ENCODE data around the gene IQCF2.

DNA sequence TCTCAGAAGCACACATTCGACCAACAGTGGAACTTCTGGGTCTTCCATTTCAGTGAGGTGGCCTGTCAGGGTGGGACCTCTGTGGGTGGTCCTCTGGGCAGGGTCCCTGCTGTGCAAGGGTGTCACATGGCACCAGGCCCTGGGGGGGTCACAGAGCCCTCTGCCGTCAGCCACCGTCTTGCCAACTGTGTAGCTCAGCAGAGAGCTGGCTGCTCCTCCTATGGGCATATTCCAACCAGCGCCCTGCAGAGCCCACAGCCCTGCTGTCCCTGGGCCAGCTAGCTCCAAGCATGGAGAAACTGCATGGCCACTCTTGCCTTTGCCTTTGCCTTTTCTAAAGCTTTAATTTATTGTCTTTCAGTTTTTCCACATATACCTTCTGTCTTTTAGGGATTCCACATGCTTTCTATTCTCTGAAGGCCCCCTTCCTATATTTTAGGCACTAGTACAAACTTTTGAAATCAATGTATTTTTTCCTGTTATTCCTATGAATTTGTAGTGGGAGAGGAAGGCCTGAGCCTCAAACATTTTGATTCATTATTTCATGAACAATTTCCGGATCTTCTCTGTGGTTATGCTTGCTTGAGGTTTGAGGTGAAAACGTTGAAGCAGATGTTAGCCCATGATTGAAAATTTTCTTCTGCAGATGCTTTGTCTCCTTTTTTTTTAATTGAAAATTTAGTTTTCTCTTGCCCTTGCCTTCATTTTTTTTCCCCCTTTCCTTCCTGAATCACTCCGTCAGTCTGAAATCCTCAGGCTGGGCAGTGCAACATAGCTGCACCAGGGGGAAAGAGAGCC, 30.0 kb downstream of the IQCF2 start:
- TF ChIP-seq EP300 (IDR thresholded peaks at IDR 0.05) (no peak), POLR2AphosphoS5 (IDR thresholded peaks at IDR 0.05) (no peak)
